ENCODE results near the gene OGFOD2.
"Not testable (repeated sequence)": the region's sequence is repeated elsewhere in the genome, so short reads cannot be mapped to it uniquely, and the experiment has no call there.

The OGFOD2 gene

GRCh38 chr12:122974892-122975789 lies at the start of gene OGFOD2:
TSS of gene OGFOD2 (plus strand) at chr12:122975244. CDS start at chr12:122975252, 8 bp downstream.
- intact Hi-C loops (cut with DNase I) = no loop called here
- DNase-seq = peak; percentile 87 to 97 (median 94)

GRCh38 chr12:122927756-122928403 lies 47.2 kb upstream of the OGFOD2 start:
- DNase-seq = no peak
- intact Hi-C loops (cut with DNase I) = no loop called here

- DNase-seq = no peak
- intact Hi-C loops (cut with DNase I) = no loop called here
These were observed 46.5 kb upstream of the OGFOD2 start for GRCh38 chr12:122928404-122929147.

GRCh38 chr12:122929148-122929538 lies 45.9 kb upstream of the OGFOD2 start:
- DNase-seq = no peak
- intact Hi-C loops (cut with DNase I) = no loop called here

GRCh38 chr12:122929812-122930211 lies 45.2 kb upstream of the OGFOD2 start:
- intact Hi-C loops (cut with DNase I) = no loop called here
- DNase-seq = no peak

GRCh38 chr12:122932207-122932606 lies 42.8 kb upstream of the OGFOD2 start:
- intact Hi-C loops (cut with DNase I) = no loop called here
- DNase-seq = no peak

GRCh38 chr12:122934722-122935121 lies 40.3 kb upstream of the OGFOD2 start:
- no peak for DNase-seq
- intact Hi-C loops (cut with DNase I) = no loop called here

- intact Hi-C loops (cut with DNase I) = no loop called here
- no peak for DNase-seq
These were observed 39.7 kb upstream of the OGFOD2 start for GRCh38 chr12:122935318-122935717.

GRCh38 chr12:122937622-122938091 lies 37.4 kb upstream of the OGFOD2 start:
- intact Hi-C loops (cut with DNase I) = no loop called here
- no peak for DNase-seq

GRCh38 chr12:122939125-122939524 lies 35.9 kb upstream of the OGFOD2 start:
- DNase-seq = peak in 14 of 42 donors; percentile 38 to 71 (median 56)
- intact Hi-C loops (cut with DNase I) = no loop called here

- DNase-seq; intact Hi-C loops (cut with DNase I): not testable (repeated sequence)
These were observed 33.7 kb upstream of the OGFOD2 start for GRCh38 chr12:122941351-122941750.

- DNase-seq = no peak
- intact Hi-C loops (cut with DNase I) = no loop called here
These were observed 32.4 kb upstream of the OGFOD2 start for GRCh38 chr12:122942637-122943036.

- peak in 9 of 42 donors; percentile 18 to 54 (median 43) for DNase-seq
- intact Hi-C loops (cut with DNase I) = no loop called here
These were observed 31.8 kb upstream of the OGFOD2 start for GRCh38 chr12:122943196-122943595.

- intact Hi-C loops (cut with DNase I) = no loop called here
- peak; percentile 62 to 94 (median 80) for DNase-seq
These were observed 30.1 kb upstream of the OGFOD2 start for GRCh38 chr12:122944605-122945592.

- intact Hi-C loops (cut with DNase I) = no loop called here
- DNase-seq = peak in 11 of 42 donors; percentile 17 to 69 (median 49)
These were observed 28.2 kb upstream of the OGFOD2 start for GRCh38 chr12:122946690-122947341.

- DNase-seq = peak in 4 of 42 donors; percentile 31 to 59 (median 38)
- intact Hi-C loops (cut with DNase I) = no loop called here
These were observed 27.7 kb upstream of the OGFOD2 start for GRCh38 chr12:122947352-122947792.

- intact Hi-C loops (cut with DNase I) = no loop called here
- no peak for DNase-seq
These were observed 26.4 kb upstream of the OGFOD2 start for GRCh38 chr12:122948605-122949004.

GRCh38 chr12:122949405-122949804 lies 25.6 kb upstream of the OGFOD2 start:
- DNase-seq = peak in 3 of 42 donors; percentile 42 to 50 (median 50)
- intact Hi-C loops (cut with DNase I) = no loop called here
